Urothelium cell line (cell line): Measurements from ENCODE around the gene CSTPP1.

Experiments
- DNase-seq: peaks from one replicate; pipeline ENCODE4 v3.0.0; 2011; ENCODE audit warnings: low spot score, mixed read lengths
- FAIRE-seq: peaks from 2 replicates; lab custom pipeline; 2011; peaks lifted over from hg19 to GRCh38; lab: Jason Lieb, UNC

Gene CSTPP1

GRCh38 chr11:46936138-46937110 is at the start of gene CSTPP1:
CSTPP1 (plus strand) TSS chr11:46936761; CDS start chr11:46936806, 45 bp downstream.
- DNase-seq (peak; percentile 96), FAIRE-seq (no peak)

GRCh38 chr11:46888636-46889035 is 47.9 kb upstream of the CSTPP1 start:
- no peak for FAIRE-seq
- no peak for DNase-seq

- DNase-seq (no peak), FAIRE-seq (no peak)
Observed at GRCh38 chr11:46889251-46889650, 47.3 kb upstream of the CSTPP1 start.

- FAIRE-seq (no peak), DNase-seq (peak; percentile 70)
Observed at GRCh38 chr11:46889689-46890475, 46.7 kb upstream of the CSTPP1 start.

- FAIRE-seq (no peak), DNase-seq (no peak)
Observed at GRCh38 chr11:46890665-46891064, 45.9 kb upstream of the CSTPP1 start.

- DNase-seq (no peak), FAIRE-seq (no peak)
Observed at GRCh38 chr11:46892109-46892508, 44.5 kb upstream of the CSTPP1 start.

- FAIRE-seq = no peak
- DNase-seq = no peak
Observed at GRCh38 chr11:46892838-46893237, 43.7 kb upstream of the CSTPP1 start.

- DNase-seq (no peak), FAIRE-seq (no peak)
Observed at GRCh38 chr11:46894506-46894905, 42.1 kb upstream of the CSTPP1 start.

- no peak for DNase-seq
- FAIRE-seq = no peak
Observed at GRCh38 chr11:46894961-46895360, 41.6 kb upstream of the CSTPP1 start.

GRCh38 chr11:46895821-46896220 is 40.7 kb upstream of the CSTPP1 start:
- FAIRE-seq = no peak
- no peak for DNase-seq

GRCh38 chr11:46896719-46897406 is 39.7 kb upstream of the CSTPP1 start:
- FAIRE-seq (no peak), DNase-seq (peak; percentile 41)

- DNase-seq (no peak), FAIRE-seq (no peak)
Observed at GRCh38 chr11:46898396-46899095, 38.0 kb upstream of the CSTPP1 start.

- DNase-seq (no peak), FAIRE-seq (no peak)
Observed at GRCh38 chr11:46899501-46900025, 37.0 kb upstream of the CSTPP1 start.

- FAIRE-seq = no peak
- no peak for DNase-seq
Observed at GRCh38 chr11:46900091-46900746, 36.3 kb upstream of the CSTPP1 start.

- no peak for FAIRE-seq
- DNase-seq = no peak
Observed at GRCh38 chr11:46901156-46901555, 35.4 kb upstream of the CSTPP1 start.

- DNase-seq (no peak), FAIRE-seq (no peak)
Observed at GRCh38 chr11:46902694-46903093, 33.9 kb upstream of the CSTPP1 start.

- FAIRE-seq = no peak
Observed at GRCh38 chr11:46903846-46904245, 32.7 kb upstream of the CSTPP1 start.

GRCh38 chr11:46905806-46906205 is 30.8 kb upstream of the CSTPP1 start:
- FAIRE-seq = no peak

More at GRCh38 chr11:46903846-46904245, 32.7 kb upstream of the CSTPP1 start:
- no peak for DNase-seq

GRCh38 chr11:46906609-46907041 is 29.9 kb upstream of the CSTPP1 start:
- FAIRE-seq = no peak
- no peak for DNase-seq

More at GRCh38 chr11:46905806-46906205, 30.8 kb upstream of the CSTPP1 start:
- no peak for DNase-seq

GRCh38 chr11:46907606-46908005 is 29.0 kb upstream of the CSTPP1 start:
- DNase-seq (no peak), FAIRE-seq (no peak)
